HG03565 (cell line): ENCODE measurements around the gene WDR62.
"Not testable (repeated sequence)": the region's sequence is repeated elsewhere in the genome, so short reads cannot be mapped to it uniquely, and the experiment has no call there.

Source experiments
- ATAC-seq: cut with Tn5 transposase; IDR thresholded peaks from one replicate; pipeline ENCODE4 v1.9.1; 2021; ENCODE audit warnings: mild to moderate bottlenecking, moderate library complexity; ENCODE audit not compliant: unreplicated experiment

WDR62 gene

DNA sequence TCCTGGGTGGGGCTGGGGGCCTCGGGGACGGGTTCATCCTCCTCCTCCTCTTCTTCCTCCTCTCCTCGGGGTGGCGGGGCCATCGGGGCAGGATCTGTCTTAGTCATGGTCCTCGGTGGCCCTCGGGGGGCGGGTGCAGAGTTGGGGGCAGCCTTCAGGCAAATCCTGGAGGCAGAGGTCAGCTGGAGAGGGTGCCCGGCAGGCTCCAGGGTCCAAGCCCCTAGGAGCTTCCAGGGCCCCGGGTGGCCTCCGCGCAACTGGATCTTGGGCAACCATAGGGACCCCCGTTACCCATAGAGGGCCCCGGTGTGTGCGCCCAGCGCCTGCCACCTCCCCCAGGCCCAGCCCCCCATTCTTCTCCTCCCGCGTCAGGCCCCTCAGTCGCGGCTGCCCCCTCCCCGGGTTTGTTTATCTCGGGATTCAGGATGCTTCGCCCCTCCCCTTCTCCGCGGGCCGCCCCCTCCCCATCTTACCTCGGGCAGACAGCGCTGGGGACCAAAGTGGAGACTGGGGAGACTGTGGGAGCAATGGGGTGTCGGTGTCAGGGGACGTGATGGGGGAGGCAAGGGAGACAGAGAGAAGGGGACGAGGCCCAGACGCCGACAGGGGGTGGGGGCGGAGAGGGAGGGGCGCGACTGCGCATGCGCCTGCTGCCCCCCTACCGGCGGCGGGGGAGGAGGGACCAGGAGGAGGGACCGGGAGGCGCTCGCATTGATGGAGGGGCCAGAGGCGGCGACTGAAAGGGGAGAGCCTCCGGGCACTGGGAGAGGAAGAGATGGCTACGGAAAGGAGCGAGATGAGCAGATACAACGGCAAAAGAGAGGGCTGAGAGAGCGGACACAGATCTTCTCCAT, 22.2 kb upstream of the WDR62 start, which contains the start of gene CLIP3:
TSS of gene CLIP3 (minus strand) at position 623 of the 854 bp plus-strand sequence. CDS start at position 107, 516 bp downstream.
- no peak for ATAC-seq

GRCh38 chr19:36040495-36040894, 14.2 kb upstream of the WDR62 start:
- ATAC-seq, result no peak

GRCh38 chr19:36041092-36041491, 13.6 kb upstream of the WDR62 start:
- ATAC-seq, result not testable (repeated sequence)

- no peak for ATAC-seq
Measured at GRCh38 chr19:36041831-36042230, 12.9 kb upstream of the WDR62 start.

GRCh38 chr19:36043952-36044351, 10.7 kb upstream of the WDR62 start:
- ATAC-seq, result no peak

DNA sequence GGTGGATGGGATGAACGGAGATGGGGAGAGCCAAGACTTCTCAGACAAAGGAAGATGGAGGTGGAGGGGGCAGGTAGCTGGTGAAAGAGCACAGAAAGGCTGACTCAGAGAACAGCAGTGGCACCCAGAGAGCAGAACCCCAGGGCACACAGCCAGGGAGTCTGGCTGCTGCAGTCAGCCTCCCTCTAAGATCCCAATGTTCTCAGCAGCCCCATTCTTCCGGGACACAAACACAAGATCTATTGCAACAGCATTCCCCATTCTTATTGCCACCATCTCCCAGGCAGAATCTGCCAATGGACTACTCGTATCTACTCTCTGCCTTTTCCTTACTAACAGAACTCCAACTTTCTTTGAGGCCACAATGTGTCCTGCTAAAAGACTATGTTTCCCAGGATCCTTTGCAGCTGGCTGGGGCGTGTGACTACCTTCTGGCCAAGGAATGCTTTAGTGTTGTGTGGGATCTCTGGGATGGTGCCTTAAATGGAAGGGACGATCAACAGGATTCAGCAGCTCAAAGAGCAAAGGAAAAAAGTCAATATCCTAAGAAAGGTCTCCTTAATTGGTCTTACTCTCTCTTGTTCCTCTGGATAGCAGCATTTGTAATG, 8.2 kb upstream of the WDR62 start:
- ATAC-seq, result no peak

- no peak for ATAC-seq
Measured at GRCh38 chr19:36047835-36048234, 6.9 kb upstream of the WDR62 start.

DNA sequence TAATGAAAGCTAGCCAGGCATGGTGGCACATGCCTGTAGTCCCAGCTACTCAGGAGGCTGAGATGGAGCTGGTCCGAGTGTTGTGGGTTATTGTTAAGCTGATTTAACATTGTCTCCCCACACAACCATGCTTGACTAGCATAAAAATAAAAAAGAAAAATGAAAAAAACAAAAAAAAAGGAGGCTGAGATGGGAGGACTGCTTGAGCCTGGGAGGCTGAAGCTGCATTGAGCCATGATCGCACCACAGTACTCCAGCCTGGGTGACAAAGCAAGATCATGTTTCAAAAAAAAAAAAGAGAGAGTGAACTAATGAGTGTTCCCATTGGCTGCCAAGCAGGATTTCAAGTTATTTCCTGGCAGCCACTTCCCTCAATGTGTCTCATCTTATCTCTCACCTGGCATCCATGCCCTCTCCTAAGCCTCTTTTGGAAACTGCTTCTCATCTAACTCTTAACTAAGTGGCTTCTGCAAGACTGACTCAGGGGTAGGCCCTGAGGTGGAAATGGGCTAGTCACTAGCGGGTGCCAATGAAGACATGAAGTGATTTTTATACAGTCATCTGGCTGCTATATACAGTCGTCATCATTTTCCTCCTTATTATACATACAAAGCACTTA, 5.5 kb upstream of the WDR62 start:
- ATAC-seq, result no peak

GRCh38 chr19:36051236-36051635, 3.5 kb upstream of the WDR62 start:
- ATAC-seq, result no peak

- no peak for ATAC-seq
Measured at GRCh38 chr19:36051637-36052036, 3.1 kb upstream of the WDR62 start.

DNA sequence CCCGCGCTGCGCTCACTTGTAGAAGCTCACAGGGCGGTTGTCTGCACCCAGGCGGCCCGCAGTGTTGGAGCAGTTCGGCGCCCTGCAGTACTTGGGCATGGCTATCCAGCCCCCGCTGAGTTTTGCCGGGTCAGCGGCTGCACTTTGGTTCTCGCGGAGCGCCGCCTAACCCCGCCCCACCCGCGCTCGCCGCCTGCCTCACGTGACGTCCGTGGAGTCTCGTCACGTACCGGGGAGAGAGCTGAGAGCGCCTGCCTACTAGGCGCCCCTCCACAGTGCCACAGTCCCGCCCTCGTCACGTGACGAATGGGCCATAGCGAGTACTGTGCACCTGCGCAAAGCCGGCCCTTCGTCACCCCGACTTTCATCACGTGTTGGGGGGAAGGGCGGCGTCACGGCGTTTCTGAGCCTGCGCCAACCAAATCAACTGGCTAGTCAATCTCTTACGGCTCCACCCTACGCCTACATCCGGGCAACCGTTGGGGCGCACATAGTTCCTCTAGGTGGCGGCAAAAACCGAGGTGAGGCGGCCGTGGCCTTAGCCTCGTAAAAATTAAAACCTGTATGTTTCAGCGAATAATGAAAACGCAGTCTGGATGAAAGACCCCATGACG, 471 bp upstream of the WDR62 start, which contains the start of gene THAP8:
TSS of gene THAP8 (minus strand) at position 167 of the 614 bp plus-strand sequence. CDS start at position 99, 68 bp downstream.
- peak; percentile 67 for ATAC-seq

GRCh38 chr19:36058481-36059179, 3.9 kb downstream of the WDR62 start:
- no peak for ATAC-seq

DNA sequence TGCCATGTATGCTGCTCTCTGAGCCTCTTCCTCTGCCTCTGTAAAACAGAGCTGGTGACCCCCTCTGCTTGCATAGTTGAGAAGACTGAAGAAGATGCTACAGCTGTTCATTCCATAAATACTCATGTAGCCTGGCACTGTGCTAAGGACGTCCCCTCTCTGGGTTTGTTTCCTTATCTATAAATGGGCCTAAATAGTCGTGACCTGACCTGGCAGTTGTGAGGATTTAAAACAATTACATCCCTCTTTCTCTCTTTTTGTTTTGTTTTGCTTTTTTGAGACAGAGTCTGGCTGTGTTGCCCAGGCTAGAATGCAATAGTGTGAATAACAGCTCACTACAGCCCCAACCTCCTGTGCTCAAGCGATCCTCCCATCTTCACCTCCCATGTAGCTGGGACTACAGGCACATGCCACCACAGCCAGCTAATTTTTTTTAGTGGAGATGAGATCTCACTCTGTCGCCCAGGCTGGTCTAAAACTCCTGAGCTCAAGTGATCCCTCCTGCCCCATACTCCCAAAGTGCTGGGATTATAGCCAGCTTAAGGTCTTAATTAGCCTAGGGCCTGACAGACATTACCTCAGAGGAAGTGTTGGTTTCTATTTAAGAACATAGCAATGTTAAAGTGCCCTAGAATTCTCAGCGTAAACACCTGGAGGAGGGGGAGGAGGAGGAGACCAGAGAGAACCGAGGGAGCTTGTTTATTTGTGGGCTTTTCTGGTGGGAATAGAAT, 4.6 kb downstream of the WDR62 start:
- no peak for ATAC-seq

GRCh38 chr19:36060430-36060829, 5.7 kb downstream of the WDR62 start:
- ATAC-seq, result no peak

DNA sequence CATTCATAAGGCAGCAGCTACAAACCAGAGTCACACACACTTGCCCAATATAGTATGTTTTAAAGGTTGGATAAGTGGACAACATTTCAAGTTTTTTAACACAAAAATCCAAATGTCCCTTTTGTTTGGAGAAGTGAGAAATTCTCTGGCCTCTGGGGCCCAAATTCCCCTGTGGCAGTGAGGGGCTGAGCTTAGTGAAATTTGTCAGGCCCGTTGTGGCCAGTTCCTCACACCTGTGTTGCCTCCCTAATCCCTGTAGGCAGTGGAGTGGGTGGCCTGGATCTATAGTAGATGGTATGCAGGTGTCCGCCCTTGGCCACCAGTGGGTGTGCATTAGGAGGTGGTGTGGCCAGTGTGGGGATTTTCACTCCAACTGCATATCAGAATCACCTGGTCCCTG, 6.7 kb downstream of the WDR62 start:
- ATAC-seq, result no peak

DNA sequence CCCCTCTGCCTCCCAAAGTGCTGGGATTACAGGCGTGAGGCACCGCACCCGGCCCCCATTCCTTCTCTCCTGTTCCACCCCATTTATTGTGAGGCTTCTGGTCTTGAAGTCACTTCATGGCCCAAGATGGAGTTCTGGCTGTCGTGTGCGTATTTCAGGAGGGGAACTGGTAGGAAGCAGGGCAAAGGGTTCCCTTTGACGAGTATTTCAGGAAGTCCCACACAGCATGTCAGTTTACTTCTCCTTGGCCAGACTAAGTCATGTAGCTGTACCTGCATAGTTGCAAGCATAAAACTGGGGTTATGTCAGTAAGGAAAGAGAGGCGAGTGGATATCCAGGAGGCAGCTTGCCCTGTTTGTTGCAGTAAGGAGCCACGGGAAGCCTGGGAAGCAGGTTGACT, 10.1 kb downstream of the WDR62 start:
- no peak for ATAC-seq

DNA sequence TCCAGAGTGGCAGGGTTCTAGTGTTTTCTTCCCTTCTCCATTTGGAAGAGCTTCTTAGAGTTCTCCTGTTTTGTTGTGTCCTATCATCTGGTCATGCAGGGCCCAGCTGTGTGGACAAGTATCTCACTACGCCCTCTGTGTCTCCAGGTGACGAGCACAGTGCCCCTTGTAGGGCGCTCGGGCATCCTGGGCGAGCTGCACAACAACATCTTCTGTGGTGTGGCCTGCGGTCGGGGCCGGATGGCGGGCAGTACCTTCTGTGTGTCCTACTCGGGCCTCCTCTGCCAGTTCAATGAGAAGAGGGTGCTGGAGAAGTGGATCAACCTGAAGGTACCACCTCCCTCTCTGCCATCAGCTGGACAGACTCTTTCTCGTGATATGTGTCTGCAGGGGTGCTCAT, 13.0 kb downstream of the WDR62 start:
- no peak for ATAC-seq

DNA sequence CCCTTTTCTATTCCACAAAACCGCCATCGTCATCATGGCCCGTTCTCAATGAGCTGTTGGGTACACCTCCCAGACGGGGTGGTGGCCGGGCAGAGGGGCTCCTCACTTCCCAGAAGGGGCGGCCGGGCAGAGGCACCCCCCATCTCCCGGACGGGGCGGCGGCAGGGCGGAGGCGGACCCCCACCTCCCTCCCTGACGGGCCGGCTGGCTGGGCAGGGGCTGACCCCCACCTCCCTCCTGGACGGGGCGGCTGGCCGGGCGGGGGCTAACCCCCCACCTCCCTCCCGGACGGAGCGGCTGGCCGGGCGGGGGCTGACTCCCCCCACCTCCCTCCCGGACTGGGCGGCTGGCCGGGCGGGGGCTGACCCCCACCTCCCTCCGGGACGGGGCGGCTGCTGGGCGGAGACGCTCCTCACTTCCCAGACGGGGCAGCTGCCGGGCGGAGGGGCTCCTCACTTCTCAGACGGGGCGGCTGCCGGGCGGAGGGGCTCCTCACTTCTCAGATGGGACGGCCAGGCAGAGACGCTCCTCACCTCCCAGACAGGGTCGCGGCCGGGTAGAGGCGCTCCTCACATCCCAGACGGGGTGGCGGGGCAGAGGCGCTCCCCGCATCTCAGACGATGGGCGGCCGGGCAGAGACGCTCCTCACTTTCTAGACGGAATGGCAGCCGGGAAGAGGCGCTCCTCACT, 14.3 kb downstream of the WDR62 start:
- not testable (repeated sequence) for ATAC-seq

DNA sequence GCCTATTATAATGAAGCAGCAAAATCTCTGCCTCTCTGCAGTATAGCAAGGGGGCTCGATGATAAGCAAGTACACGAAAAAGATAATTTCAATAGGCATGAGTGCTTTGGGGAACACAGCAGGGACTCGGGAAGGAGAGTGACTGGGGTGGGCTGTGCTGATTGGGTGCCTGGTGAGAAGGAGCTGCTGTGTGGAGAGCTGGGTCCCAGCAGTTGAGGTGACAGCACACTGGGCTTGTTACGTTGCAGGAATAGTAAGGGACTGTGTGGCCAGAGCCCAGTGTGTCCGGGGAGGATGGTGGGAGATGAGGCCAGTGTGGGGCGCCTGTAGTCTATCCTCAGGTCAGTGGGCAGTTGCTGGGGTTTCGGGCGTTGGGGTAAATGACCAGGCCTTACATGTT, 17.4 kb downstream of the WDR62 start:
- no peak for ATAC-seq
